HepG2 (cell line): ENCODE results near the gene MID2.

ENCODE experiments used
- CREM ChIP-seq, 2 experiments: sonication (generic) in 1 of 2; formaldehyde crosslinking in 1 of 2; IDR thresholded peaks; 2 replicates each; pipeline versions ENCODE4 v1.4.0 to v1.6.1; 2016 to 2020; ENCODE audit warnings: antibody characterized with exemption in 1 of 2, mild to moderate bottlenecking in 1 of 2, missing genetic modification reagents in 1 of 2
- CTCF ChIP-seq: sonication (generic); formaldehyde crosslinking; IDR thresholded peaks from 2 replicates; pipeline ENCODE4 v1.5.0; 2020; ENCODE audit warnings: mild to moderate bottlenecking, missing genetic modification reagents, moderate library complexity

GRCh38 chrX:107851215-107851614 is 25.5 kb downstream of the MID2 start:
- TF ChIP-seq CREM (IDR thresholded peaks at IDR 0.05) (no peak), CREM (CRISPR knock-in tag; IDR thresholded peaks at IDR 0.05) (no peak), CTCF (CRISPR knock-in tag) (no peak)
